Esophagus muscularis mucosa (tissue), 4 donors: ENCODE results near the gene KAZN. TPM values are rescaled to one million over a fixed set of nuclear protein-coding genes. Genes with fewer than 3 reads are reported as not detected.

Experiments
- DNase-seq: peaks from one replicate; pipeline ENCODE4 v3.0.0-alpha.2; 2017; ENCODE audit errors: extremely low spot score
- H3K27ac ChIP-seq, 4 donors: fragments of 200-600 bp; sonication (generic); replicated peaks in 1 of 4; 1 replicate in 3 of 4; 2 replicates in 1 of 4; pipeline ENCODE4 v1.5.1; 2016 to 2019; ENCODE audit warnings: mild to moderate bottlenecking in 1 of 4
- H3K27me3 ChIP-seq, 4 donors: fragments of 200-600 bp; sonication (generic); one replicate each; pipeline versions ENCODE4 v1.5.1 to v1.6.0; 2016 to 2019
- H3K36me3 ChIP-seq, 4 donors: fragments of 200-600 bp; sonication (generic); one replicate each; pipeline ENCODE4 v1.5.1; 2016 to 2019
- H3K4me1 ChIP-seq, 4 donors: fragments of 200-600 bp; sonication (generic); one replicate each; pipeline ENCODE4 v1.5.1; 2016 to 2019
- H3K4me3 ChIP-seq, 4 donors: fragments of 200-600 bp; sonication (generic); 1 replicate in 2 of 4; 2 replicates in 2 of 4; pipeline ENCODE4 v1.5.1; 2016 to 2019; ENCODE audit warnings: mild to moderate bottlenecking in 4 of 4, moderate library complexity in 1 of 4
- H3K9me3 ChIP-seq, 4 donors: fragments of 200-600 bp; sonication (generic); 1 replicate in 3 of 4; 2 replicates in 1 of 4; pipeline ENCODE4 v1.5.1; 2016 to 2019
- CTCF ChIP-seq, 3 experiments: fragments of 200-600 bp in 2 of 3; fragments of 450-650 bp in 1 of 3; sonication (generic) in 2 of 3; IDR thresholded peaks; one replicate each; pipeline ENCODE4 v1.5.1; 2017 to 2019; ENCODE audit warnings: antibody characterized with exemption in 3 of 3, mild to moderate bottlenecking in 2 of 3, moderate library complexity in 1 of 3
- EP300 ChIP-seq: sonication (generic); formaldehyde crosslinking; IDR thresholded peaks from one replicate; pipeline ENCODE4 v1.6.1; 2017; ENCODE audit warnings: antibody characterized with exemption
- POLR2A ChIP-seq: fragments of 450-650 bp; IDR thresholded peaks from one replicate; pipeline ENCODE4 v1.6.1; 2017; ENCODE audit warnings: antibody characterized with exemption, moderate library complexity, mild to moderate bottlenecking, low read depth
- POLR2AphosphoS5 ChIP-seq, 2 donors: sonication (generic); formaldehyde crosslinking; IDR thresholded peaks; one replicate each; pipeline ENCODE4 v1.6.1; 2017; ENCODE audit warnings: antibody characterized with exemption in 2 of 2
- WGBS: methylation state at CpG from one replicate; pipeline ENCODE4 v1.1.5; 2018; 5-methylcytosine and 5-hydroxymethylcytosine counted together
- intact Hi-C: fragments of 100-400 bp; cut with DNase I; formaldehyde crosslinking; loops from one replicate; pipeline ENCODE4 v1.15.1; 2023
- total RNA-seq, 4 donors: library from RNA; depleted of rRNA; stranded (reverse); fragments of >200 nt; gene quantifications; one replicate each; pipeline versions ENCODE4 v1.1.0 to v1.2.1, GENCODE V29; 2016

KAZN gene
- total RNA-seq, 4 donors from 2014 or later, result 9.9 to 14.1 (median 11.9) TPM

GRCh38 chr1:14653461-14653960 lies 55.0 kb downstream of the KAZN start:
- Histone ChIP-seq H3K4me1 (peaks cover 0 to 6% (median 5%) of the 10 kb centered on the region in 4 donors), H3K27ac (no peak overlapping the region), H3K27me3 (peaks cover 0 to 7% (median 0%) of the 10 kb centered on the region in 4 donors), H3K36me3 (no peaks in the 10 kb centered on the region), H3K9me3 (no peaks in the 10 kb centered on the region), H3K4me3 (no peak overlapping the region)
- DNase-seq, result no peak
- 81% methylated on average over 7 of the region's 8 CpGs for WGBS
- no peak for TF ChIP-seq CTCF (IDR thresholded peaks at IDR 0.05)
- no peak for TF ChIP-seq EP300
- no peak for TF ChIP-seq POLR2AphosphoS5 (IDR thresholded peaks at IDR 0.05)
- TF ChIP-seq POLR2A, result no peak
- intact Hi-C loops, result no loop called here

GRCh38 chr1:14654554-14654953 lies 56.1 kb downstream of the KAZN start:
- H3K36me3 ChIP-seq, result no peaks in the 10 kb centered on the region
- 86% methylated on average over 1 of the region's 1 CpG for WGBS
- no peak for TF ChIP-seq POLR2AphosphoS5 (IDR thresholded peaks at IDR 0.05)
- TF ChIP-seq POLR2A, result no peak
- no peak for TF ChIP-seq CTCF (IDR thresholded peaks at IDR 0.05)
- no peak for TF ChIP-seq EP300
- H3K4me1 ChIP-seq, result no peaks in the 10 kb centered on the region
- intact Hi-C loops, result no loop called here
- H3K27me3 ChIP-seq, result peaks cover 0 to 7% (median 0%) of the 10 kb centered on the region in 4 donors
- H3K9me3 ChIP-seq, result no peaks in the 10 kb centered on the region
- H3K27ac ChIP-seq, result no peak overlapping the region
- DNase-seq, result no peak
- no peak overlapping the region for H3K4me3 ChIP-seq

- Histone ChIP-seq H3K27ac (no peak overlapping the region), H3K9me3 (no peaks in the 10 kb centered on the region), H3K4me3 (no peak overlapping the region), H3K36me3 (no peaks in the 10 kb centered on the region), H3K4me1 (no peaks in the 10 kb centered on the region), H3K27me3 (peaks cover 0 to 7% (median 0%) of the 10 kb centered on the region in 4 donors)
- no peak for DNase-seq
- intact Hi-C loops, result no loop called here
- TF ChIP-seq CTCF (IDR thresholded peaks at IDR 0.05) (no peak), POLR2AphosphoS5 (IDR thresholded peaks at IDR 0.05) (no peak), POLR2A (no peak), EP300 (no peak)
- 68% methylated on average over 7 of the region's 7 CpGs for WGBS
Measured at GRCh38 chr1:14655385-14655784, 56.9 kb downstream of the KAZN start.

GRCh38 chr1:14656384-14656937 lies 58.0 kb downstream of the KAZN start:
- no peak overlapping the region for H3K4me3 ChIP-seq
- no peak for DNase-seq
- TF ChIP-seq POLR2AphosphoS5 (IDR thresholded peaks at IDR 0.05) (no peak), EP300 (no peak), CTCF (IDR thresholded peaks at IDR 0.05) (no peak), POLR2A (no peak)
- intact Hi-C loops, result no loop called here
- H3K27me3 ChIP-seq, result peaks cover 0 to 7% (median 0%) of the 10 kb centered on the region in 4 donors
- no peak overlapping the region for H3K27ac ChIP-seq
- no peaks in the 10 kb centered on the region for H3K36me3 ChIP-seq
- H3K9me3 ChIP-seq, result no peaks in the 10 kb centered on the region
- H3K4me1 ChIP-seq, result no peaks in the 10 kb centered on the region
- WGBS, result 90% methylated on average over 12 of the region's 13 CpGs

- H3K4me3 ChIP-seq, result no peak overlapping the region
- intact Hi-C loops, result no loop called here
- H3K9me3 ChIP-seq, result no peaks in the 10 kb centered on the region
- H3K27ac ChIP-seq, result no peak overlapping the region
- DNase-seq, result no peak
- no peaks in the 10 kb centered on the region for H3K4me1 ChIP-seq
- H3K36me3 ChIP-seq, result no peaks in the 10 kb centered on the region
- 84% methylated on average over 6 of the region's 6 CpGs for WGBS
- no peak for TF ChIP-seq POLR2A
- TF ChIP-seq EP300, result no peak
- TF ChIP-seq POLR2AphosphoS5 (IDR thresholded peaks at IDR 0.05), result no peak
- TF ChIP-seq CTCF (IDR thresholded peaks at IDR 0.05), result no peak
- peaks cover 0 to 7% (median 0%) of the 10 kb centered on the region in 4 donors for H3K27me3 ChIP-seq
Measured at GRCh38 chr1:14658642-14659041, 60.2 kb downstream of the KAZN start.
